ENCODE results near the gene GATA1.

The GATA1 gene

GRCh38 chrX:48786341-48786800 lies at the start of gene GATA1:
Gene GATA1 (plus strand): TSS chrX:48786590. CDS start chrX:48791110, 4,520 bp downstream.
- no peak for FAIRE-seq

GRCh38 chrX:48736878-48737212 lies 49.5 kb upstream of the GATA1 start:
- no peak for FAIRE-seq

- peak; percentile 88 for FAIRE-seq
Observed at GRCh38 chrX:48737213-48737938, 49.0 kb upstream of the GATA1 start.

- no peak for FAIRE-seq
Observed at GRCh38 chrX:48737940-48738339, 48.5 kb upstream of the GATA1 start.

GRCh38 chrX:48741834-48742233 lies 44.6 kb upstream of the GATA1 start:
- no peak for FAIRE-seq

GRCh38 chrX:48745222-48745621 lies 41.2 kb upstream of the GATA1 start:
- no peak for FAIRE-seq

- FAIRE-seq = no peak
Observed at GRCh38 chrX:48747415-48748016, 38.9 kb upstream of the GATA1 start.

GRCh38 chrX:48749182-48749581 lies 37.2 kb upstream of the GATA1 start:
- no peak for FAIRE-seq

- no peak for FAIRE-seq
Observed at GRCh38 chrX:48751343-48751742, 35.0 kb upstream of the GATA1 start.

- no peak for FAIRE-seq
Observed at GRCh38 chrX:48752498-48752897, 33.9 kb upstream of the GATA1 start.

GRCh38 chrX:48753708-48754228 lies 32.6 kb upstream of the GATA1 start:
- FAIRE-seq = no peak

GRCh38 chrX:48754238-48754637 lies 32.2 kb upstream of the GATA1 start:
- FAIRE-seq = no peak

- no peak for FAIRE-seq
Observed at GRCh38 chrX:48761674-48762471, 24.5 kb upstream of the GATA1 start, which contains the start of gene GLOD5. Gene GLOD5 (plus strand): TSS chrX:48761747. CDS start chrX:48761791, 44 bp downstream.

- FAIRE-seq = no peak
Observed at GRCh38 chrX:48769230-48769629, 17.2 kb upstream of the GATA1 start.

- FAIRE-seq = no peak
Observed at GRCh38 chrX:48770296-48770695, 16.1 kb upstream of the GATA1 start.

GRCh38 chrX:48772602-48773001 lies 13.8 kb upstream of the GATA1 start:
- no peak for FAIRE-seq

GRCh38 chrX:48776818-48777439 lies 9.5 kb upstream of the GATA1 start:
- FAIRE-seq = no peak

GRCh38 chrX:48779399-48779798 lies 7.0 kb upstream of the GATA1 start:
- no peak for FAIRE-seq

- no peak for FAIRE-seq
Observed at GRCh38 chrX:48781705-48782104, 4.7 kb upstream of the GATA1 start.

GRCh38 chrX:48782216-48782615 lies 4.2 kb upstream of the GATA1 start:
- FAIRE-seq = no peak

- FAIRE-seq = no peak
Observed at GRCh38 chrX:48782795-48783194, 3.6 kb upstream of the GATA1 start.

GRCh38 chrX:48784726-48785125 lies 1.7 kb upstream of the GATA1 start:
- no peak for FAIRE-seq

- FAIRE-seq = no peak
Observed at GRCh38 chrX:48785186-48785539, 1.2 kb upstream of the GATA1 start.

Data from endometrium (tissue), 2 donors.